Stimulated activated CD8-positive, alpha-beta memory T cell treated with anti-CD3 and anti-CD28 coated beads, Interleukin-15, amount 100 ng/mL, for 48 hours (primary cell): ENCODE measurements around the gene BAG1.

Source experiments
- DNase-seq, 2 donors: peaks; one replicate each; pipeline ENCODE4 v3.0.0-alpha.2; 2020; ENCODE audit warnings: low read depth in 2 of 2

The BAG1 gene

DNA sequence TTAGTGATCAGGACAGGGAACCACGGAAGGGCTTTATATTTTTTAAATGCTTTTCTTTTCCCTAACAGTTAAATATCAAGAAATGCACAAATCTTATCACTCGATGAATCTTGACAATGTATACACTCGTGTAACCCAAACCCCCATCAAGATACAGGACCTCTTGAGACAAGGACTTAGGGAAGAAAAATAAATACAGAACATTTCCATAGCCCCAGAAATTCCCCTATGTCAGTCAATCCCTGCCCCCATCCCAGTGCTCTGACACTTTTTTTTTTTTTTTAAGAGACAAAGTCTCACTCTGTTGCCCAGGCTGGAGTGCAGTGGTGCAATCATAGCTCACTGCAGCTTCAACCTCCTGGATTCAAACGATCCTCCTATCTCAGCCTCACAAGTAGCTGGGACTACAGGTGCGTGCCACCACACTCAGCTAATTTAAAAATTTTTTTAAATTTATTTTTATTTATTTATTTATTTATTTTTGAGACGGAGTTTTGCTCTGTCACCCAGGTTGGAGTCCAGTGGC is 21.8 kb downstream of the BAG1 start:
- no peak for DNase-seq

DNA sequence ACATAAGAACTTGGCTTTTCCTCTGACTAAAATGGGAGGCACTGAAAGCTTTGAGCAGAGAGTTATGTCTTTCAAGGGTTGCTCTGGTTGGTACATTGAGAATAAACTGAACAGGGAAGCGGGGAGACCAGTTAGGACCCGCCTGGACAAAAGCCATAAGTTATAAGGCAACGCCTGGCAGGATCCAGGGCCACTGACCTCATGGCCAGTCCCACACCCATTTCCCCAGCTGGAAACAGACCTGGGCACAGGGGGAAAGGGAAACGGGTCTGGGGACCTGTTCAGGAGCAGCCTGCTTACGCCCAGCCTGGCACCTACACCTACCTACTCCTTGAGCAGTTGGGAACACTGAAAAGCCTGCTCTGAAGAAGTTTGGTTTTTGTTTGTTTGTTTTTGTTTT is 23.2 kb downstream of the BAG1 start:
- no peak for DNase-seq

DNA sequence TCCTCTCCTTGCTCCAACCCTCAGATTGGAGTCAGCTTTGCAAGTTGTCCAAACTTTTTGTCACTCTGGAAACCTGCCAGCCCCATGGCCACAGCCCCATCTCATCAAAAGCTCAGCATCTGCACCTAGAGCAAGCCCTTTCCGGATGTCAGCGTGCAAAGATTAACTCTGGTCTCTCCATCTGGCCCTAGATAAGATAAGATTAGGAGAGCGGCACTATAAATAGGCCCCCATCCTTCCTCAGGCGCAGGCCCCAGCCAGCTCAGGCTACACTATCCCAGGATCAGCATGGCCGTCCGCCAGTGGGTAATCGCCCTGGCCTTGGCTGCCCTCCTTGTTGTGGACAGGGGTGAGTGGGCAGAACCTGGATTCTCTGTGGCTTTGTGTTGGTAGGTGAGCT is 24.6 kb downstream of the BAG1 start, which contains the start of gene SPINK4:
TSS of gene SPINK4 (plus strand) at position 247 of the 400 bp plus-strand sequence. CDS start at position 289, 42 bp downstream.
- no peak for DNase-seq

DNA sequence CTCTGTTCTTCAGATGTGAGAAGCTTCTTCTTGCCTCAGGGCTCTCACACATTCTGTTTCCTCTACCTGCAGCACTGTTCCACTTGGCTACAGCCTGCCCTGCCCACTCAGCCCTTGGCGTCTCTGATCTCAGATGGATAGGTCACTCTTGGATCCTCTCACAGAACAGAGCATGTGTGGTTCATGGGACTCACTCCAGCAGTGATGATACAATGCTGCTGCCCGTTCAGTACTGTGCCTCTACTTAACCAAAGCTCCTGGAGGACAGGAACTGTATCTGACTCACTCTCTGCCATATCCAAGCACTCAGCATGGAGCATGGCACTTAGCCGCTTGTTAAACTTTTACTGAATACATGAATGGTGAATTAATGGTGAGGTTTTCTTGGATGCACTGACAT is 27.9 kb downstream of the BAG1 start:
- DNase-seq = no peak

DNA sequence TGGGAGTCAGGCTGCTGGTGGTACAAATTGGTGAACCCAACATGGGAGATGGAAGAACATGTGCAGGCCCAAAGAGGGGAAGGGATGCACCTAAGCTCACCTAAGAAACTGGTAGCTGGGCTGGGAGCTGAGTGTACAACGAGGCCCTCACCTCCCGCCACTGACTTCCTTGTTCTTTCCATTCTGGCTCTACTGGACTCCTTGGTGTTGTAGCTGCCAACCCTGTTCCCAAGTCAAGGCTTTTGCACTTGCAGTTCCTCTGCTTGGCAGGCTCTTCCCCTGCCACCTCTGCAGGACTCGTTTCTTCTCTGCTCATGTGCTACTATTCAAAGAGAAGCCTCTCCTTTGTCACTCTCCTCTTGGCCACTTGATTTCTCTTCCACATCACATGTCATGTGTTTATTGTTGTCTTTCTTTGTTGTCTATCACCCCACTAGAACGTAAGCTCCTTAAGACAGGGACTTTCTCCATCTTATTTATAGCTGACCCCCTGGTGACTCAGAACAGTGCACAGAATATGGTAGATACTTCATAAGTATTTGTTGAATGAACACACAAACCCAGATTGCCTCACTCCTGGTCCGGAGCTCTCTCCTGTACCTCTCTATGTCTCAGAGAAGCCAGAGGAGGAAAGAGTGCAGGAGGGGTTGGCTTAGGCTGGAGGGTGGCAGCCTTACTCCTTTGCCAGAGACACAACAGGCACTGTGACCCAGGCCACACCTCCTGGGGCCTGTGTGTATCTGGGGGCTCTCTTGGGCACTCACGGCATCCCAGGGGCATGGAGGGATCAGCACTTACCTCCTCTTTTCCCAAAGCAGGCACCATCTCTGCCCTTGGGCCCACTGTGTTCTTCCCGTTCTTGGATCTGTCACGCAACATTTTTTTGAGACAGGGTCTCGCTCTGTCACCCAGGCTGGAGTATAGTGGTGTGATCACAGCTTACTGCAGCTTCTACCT is 29.7 kb downstream of the BAG1 start:
- DNase-seq = no peak

DNA sequence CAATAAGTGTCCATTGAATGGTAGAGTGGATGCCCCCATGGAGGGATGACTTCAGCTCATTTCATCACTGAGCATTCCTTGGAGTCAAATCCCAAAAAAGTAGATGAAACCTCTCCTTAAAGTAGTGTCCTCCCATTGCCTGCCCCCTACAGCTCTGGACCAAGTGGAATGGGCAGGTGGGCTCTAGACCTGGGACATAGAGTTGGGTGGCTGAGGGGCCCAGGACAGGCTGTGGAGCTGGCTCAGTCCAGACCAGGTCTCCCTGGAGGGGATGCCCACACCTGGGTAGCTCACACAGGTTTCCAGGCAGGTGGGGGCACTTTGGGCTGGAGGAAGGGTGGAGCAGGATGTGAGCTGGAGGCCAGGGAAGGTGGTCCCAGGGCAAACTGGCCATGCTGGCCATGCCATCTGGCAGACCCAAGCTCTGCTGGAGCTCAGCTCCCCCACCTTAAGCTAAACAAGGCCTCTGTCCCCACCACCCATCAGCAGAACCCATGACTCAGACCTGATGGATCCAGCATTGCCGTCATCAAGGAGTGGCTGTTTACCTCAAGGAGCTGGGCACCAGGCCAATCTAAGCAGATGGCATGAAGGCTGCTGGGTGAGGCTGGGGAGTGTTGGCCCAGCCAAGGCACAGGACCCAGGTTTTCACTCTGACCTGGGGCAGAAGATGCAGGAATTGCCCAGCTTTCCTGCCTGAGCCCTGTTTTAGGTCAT is 30.7 kb downstream of the BAG1 start:
- no peak for DNase-seq

DNA sequence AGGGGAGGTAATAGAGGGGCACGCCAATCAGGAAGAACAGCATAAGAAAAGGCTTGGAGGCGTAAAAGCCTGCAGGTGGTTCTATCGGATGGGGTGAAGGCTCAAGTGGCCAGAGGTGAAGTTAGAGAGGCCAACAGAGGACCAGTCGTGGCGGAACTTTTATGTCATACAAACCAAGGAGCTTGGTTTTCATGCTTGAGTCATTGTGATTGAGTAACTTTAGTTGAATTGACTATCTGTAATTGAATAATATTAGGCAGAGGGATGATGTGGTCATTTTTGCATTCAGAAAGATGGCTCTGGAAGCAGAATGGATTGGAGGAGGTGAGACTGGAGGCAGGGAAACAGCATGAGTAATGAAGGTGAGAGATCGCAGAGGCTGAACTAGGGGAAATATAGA is 31.7 kb downstream of the BAG1 start:
- DNase-seq = no peak

DNA sequence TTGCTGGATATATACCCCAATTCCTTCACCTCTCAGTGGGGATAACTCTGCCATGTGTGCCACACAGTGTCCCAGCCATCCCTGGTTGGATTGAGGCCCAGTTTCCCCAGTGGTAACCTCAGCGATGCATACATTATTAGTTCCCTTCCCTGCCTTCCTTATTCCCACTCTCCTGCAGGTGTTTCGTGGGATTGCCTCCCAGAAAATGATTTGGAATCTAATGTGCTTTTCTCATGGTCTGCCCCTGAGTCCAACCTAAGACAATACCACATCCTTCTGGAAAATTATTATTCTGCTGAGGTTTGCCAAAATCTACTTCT is 32.9 kb downstream of the BAG1 start:
- no peak for DNase-seq

DNA sequence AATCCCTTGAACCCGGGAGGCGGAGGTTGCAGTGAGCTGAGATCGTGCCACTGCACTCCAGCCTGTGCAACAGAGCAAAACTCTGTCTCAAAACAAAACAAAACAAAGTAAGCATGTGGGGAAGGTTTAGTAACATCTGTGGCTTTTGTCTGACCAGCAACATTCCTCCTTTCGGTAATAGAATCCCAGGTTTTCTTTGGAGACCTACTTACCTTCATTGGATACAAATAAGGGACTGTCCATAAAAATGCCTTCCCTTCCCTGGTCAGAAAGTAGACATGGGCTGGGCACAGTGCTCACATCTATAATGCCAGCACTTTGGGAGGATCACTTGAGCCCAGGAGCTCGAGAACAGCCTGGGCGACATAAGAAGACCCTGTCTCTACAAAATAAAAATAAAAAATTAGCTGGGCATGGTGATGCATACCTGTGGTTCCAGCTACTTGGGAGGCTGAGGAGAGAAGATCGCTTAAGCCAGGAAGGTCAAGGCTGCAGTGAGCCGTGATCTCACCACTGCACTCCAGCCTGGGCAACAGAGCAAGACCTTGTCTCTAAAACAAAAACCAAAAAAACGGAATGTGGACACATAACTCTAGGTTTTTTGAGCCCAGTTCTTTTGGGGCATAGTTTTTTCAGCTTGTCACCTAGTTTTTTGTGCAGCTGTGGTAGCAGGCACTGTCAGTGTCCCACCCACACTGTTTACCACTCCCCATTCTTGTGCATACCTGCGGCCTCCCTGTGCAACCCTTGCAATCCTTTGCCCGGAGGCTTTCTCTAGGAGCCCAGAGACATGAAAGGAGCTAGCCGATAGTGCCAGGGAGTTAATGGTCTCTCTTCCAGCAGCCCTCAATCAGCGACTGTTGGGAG is 33.5 kb downstream of the BAG1 start:
- no peak for DNase-seq

DNA sequence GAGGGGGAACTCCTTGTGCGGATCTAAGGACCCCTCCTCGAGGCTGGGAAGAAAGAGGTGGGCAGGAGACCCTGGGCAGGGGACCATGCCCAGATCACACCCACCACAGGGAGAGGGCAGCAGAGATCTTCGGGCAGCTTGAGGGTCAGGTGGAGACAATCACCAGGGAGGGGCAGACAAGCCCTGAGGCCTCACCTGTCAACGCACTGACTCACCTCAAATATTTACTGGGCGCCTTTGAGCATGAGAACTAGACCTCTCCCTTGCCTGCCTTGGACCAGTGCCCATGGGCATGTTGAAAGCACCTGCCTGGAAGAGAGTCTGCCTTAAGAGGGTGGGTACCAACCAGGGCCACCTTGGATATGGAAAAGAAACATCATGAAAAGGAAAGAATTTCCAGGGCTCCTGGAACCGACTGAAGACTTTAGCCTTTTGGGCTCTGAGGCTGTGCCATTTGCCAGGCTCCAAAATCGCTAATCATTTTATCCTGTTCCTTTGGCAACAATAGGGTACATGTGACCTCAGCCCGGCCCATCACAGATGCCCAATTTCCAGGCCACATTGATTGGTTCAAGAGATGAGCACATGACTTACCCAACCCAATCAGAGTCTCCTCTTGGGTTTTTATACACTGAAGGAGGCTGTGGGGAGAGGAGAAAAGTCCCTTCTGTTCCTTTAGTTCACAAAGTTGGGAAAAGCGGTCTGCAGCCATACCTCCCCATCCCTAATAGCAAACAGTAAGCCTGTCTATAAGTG is 35.0 kb downstream of the BAG1 start:
- DNase-seq = no peak

DNA sequence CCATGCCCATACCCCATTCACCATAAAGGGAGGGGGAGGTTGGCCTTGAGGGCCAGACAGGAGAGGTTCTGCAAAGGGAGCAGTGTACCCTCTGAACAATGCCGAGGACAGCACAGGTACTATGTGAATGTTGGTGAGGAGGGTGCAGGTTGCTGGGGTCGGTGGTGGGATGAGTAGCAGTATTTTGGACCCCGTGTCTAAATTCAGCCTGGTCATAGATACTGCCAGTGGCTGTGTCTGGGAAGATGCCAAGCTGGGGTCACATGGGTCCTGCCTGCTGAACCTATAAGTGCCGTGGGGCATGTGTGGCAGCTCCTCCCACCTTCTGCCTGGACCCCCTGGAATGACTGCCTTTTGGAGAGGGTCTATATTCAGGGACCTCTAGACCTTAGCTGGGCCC is 35.9 kb downstream of the BAG1 start:
- DNase-seq = no peak

DNA sequence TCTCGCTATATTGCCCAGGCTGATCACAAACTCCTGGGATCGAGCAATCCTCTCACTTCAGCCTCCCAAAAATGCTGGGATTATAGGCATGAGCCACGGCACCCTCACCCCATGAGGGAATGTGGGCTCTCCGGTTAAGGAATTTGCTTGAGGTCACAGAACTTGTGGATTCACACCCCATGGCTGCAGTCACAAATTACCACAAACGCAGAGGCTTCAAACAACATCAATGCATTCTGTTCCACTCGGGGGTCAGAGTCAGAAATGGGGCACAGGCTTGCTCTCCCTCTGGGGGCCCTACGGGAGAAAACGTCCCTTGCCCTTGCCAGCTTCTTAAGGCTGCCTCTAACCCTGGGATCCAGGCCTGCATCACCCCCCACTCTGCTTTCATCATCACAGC is 36.8 kb downstream of the BAG1 start:
- no peak for DNase-seq

DNA sequence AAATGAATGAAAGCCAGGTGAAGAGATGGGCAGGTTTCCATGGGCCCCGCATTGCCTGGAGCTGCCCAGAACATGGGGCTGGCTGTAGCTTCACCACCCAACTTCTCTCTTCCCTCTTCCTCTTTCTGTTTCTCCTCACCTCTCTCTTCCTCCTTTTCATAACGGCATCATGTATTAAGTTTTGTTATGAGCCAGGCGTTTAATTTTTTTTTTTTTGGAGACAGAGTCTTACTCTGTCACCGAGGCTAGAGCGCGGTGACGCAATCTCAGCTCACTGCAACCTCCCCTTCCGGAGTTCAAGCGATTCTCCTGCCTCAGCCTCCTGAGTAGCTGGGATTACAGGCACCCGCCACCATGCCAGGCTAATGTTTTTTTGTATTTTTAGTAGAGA is 37.5 kb downstream of the BAG1 start:
- no peak for DNase-seq

DNA sequence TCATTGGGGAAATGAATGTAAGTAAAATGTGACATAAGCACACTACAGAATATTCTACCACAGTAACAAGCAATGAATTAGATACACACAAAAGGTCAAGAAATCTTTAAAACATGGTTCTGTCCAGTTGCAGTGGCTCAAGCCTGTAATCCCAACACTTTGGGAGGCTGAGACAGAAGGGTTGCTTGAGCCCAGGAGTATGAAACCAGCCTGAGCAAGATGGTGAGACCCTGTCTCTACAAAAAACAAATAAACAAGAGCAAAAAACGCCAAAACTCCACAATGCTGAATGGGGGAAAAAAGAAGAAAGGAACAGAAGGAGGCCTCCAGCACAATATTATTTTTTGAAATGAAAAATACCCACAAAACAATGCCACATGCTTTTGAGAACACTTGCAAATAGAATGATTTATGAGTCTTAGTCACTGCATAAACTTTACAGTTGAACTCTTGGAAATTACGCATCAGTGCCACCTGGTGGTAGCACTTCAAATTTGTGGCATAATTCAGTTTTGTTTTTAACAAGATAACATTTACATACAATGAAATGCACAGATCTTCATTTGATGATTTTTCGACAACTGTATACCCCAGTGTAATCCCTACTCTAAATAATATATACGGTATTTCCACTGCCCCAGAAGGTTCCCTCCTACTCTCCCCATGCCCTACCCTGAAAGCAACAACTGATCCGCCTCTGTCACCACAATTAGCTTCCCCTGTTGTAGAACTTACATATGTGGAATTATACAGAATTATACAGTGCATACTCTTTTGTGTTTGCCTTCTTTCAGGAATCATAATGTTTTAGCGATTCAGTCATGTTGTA is 39.0 kb downstream of the BAG1 start:
- peak; percentile 16 to 30 for DNase-seq

DNA sequence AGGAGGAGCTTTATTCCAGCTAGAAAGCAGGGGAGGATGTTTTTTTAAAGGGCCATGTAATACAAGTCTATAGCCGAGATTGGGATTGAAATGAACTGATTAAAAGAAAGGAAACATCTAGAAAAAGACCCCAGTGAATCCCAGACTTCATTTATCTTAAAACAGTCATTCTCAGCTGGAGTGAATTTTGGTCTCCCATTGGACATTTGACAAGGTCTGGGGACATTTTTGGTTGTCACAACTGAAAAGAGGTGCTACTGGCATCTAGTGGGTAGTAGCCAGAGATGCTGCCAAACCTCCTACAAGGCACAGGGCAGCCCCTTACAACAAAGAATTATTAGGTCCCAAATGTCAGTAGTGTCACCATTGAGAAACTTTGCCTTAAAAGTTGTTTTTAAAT is 40.8 kb downstream of the BAG1 start:
- no peak for DNase-seq

DNA sequence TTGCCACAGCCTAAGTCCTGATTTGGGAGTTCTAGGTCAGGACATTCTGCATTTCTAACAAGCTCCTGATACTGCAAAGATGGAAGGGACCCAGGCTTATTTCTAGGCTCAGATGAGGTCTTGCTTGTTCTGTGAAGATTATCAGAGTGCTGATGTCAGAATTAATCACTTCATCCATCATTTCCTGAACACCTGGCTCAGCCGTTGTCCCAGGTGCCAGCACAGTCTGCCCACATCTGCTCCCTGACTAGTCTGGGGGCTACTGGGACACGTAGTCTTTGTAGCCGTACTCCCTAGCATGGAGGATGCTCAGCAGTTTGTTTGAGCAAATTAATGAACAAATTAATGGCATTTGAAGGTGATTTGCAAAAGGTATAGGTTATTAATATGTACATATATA is 42.5 kb downstream of the BAG1 start:
- no peak for DNase-seq

DNA sequence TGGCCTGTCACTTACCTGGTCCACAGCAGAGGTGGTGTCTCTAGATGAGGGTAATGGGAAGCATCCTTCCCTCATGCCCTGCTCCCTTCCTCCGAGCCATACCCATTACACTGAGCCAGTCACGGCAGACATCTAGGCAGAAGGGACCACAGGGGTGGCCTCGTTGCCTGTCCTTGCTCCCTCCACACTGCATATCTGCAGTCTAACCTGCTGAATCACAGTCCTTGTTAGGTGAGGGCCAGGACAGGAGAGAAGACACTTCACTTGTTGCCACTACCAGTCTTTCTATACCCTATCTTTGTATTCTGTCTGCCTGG is 43.0 kb downstream of the BAG1 start:
- DNase-seq = no peak

DNA sequence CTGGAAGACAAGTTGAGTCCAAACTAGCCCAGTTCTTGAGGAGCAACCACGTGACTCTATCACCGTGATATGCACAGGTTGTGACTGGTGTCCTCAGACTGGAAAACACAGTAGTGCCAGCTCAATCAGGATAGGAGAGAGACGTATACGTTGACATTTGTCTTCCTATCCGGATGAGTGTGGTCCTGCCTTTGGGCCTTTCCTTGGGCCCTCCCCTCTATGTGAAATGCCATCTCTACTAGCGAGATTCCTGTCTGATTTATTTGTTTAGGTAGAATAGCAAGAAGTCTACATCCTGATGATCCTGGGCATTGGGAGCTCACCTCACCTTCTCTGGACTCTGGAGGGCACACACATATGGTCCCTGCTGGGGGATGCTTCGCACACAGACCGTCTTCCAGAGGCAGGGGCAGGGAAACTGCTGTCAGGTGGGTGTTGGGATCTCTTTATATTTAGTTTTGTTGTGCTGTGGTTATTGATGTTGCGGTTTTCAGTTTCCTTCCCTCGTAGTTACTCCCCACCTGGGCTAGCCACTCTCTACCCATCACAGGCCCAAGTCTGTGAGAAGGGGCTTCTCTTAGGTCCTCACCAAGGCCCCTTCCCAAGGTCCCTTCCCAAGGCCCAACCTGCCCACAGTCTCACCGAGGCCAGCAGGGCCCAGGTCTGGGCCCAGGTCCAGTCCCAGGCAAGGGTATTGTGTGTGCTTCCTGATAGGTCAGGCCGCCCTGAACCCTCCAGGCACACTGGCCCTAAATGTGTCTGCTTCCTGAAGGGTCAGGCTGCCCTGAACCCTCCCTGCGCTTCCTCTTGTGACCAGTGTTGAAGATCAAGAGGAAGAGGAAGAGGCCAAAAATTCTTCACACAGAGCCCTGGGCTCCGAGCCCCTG is 43.6 kb downstream of the BAG1 start:
- no peak for DNase-seq

DNA sequence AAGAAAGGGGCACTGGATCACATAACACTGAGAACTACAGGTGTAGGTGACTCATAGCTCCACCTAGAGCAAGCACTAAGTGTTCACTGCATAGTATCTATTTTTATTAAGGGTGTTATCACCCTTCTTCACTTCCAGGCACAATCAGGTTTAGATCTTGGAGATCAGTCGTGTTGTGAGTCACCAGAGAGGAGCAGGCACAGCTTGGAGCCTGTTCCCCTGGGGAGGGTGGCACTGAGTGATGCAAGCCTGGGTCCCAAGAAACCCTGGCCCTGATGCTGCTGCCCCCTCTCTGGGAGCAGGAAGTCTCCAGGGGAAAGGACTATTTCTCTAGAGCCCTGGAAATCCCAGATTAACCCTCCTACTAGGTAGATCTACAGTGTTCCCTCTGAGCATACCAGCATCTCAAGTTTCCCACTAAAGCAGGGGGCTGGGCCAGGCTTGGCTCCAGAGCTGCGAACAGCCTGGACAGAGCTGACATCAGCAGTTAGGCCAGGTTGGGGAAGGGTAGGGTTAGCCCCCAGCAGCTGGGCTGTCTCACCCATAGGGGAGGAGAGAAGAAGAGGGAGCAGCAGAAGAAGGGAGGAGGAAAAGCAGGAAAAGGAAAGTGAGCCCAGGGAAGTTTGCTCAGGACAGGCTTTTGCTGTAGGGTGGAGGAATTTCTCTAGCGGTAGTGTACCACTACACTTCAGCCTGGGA is 52.7 kb downstream of the BAG1 start:
- DNase-seq = no peak
